Endometrial microvascular endothelial cells (primary cell): ENCODE data around the gene RAB30. TPM values are rescaled to one million over a fixed set of nuclear protein-coding genes. Genes with fewer than 3 reads are reported as not detected.

Experiments
- in situ Hi-C: cut with HindIII; loops from 2 replicates; pipeline ENCODE4 v1.10.0; 2017; ENCODE audit warnings: low sequenced_read_pairs, low pct_unique_long_range_greater_than_20kb; ENCODE audit errors: inconsistent ontology term
- total RNA-seq: library from RNA; depleted of rRNA; stranded (reverse); fragments of >200 nt; gene quantifications from one replicate; pipeline ENCODE4 v1.2.3, GENCODE V29; 2015; ENCODE audit errors: inconsistent ontology term

Gene RAB30
- total RNA-seq, 1 donor from 2014 or later: 4.2 TPM

GRCh38 chr11:82930734-82931133, 141.0 kb downstream of the RAB30 start:
- in situ Hi-C loops: no loop called here

- in situ Hi-C loops: no loop called here
These were observed 141.5 kb downstream of the RAB30 start for GRCh38 chr11:82930229-82930628.

GRCh38 chr11:82929121-82929520, 142.6 kb downstream of the RAB30 start:
- in situ Hi-C loops: no loop called here

- in situ Hi-C loops: no loop called here
These were observed 144.3 kb downstream of the RAB30 start for GRCh38 chr11:82927264-82927880.

- in situ Hi-C loops: loop anchor here (25.0 kb wide), 1 partner anchor 238 kb away; the partner anchor contains the start of gene PCF11
These were observed 147.0 kb downstream of the RAB30 start for GRCh38 chr11:82924522-82925224.

Other genes starting within 250 kb of the RAB30 start
- 55.9 TPM for gene PRCP, start 171.5 kb downstream of the RAB30 start, total RNA-seq
- 18.9 TPM for gene DDIAS, start 170.2 kb downstream of the RAB30 start, total RNA-seq
- gene PCF11, start 85.2 kb upstream of the RAB30 start, total RNA-seq: 23.9 TPM
- gene ANKRD42, start 121.8 kb upstream of the RAB30 start, total RNA-seq: 5.9 TPM
- 45.0 TPM for gene CCDC90B, start 214.5 kb upstream of the RAB30 start, total RNA-seq